ENCODE measurements around the gene ASB18.

DNA sequence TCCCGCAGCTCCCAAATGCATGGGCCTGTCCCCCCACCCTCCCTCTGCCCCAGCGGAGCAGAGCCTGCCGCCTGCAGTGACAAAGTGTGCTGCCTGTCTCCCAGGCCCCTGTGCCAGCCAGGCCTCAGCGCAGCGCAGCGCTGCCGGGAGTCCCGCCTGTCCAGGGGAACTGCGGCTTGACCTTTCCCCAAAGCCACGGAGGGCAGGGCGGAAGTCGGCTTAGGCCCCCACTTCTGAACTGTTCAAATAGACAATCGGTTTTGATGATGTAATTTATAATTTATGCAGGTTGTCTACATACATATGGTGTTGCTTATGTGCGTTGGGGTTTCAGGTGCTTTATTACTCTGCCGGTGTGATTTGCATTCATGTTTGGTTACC, 103.1 kb downstream of the ASB18 start:
- TF ChIP-seq TAF1 (conservative IDR thresholded peaks at IDR 0.05), result no peak
- TF ChIP-seq, protein P1, sequence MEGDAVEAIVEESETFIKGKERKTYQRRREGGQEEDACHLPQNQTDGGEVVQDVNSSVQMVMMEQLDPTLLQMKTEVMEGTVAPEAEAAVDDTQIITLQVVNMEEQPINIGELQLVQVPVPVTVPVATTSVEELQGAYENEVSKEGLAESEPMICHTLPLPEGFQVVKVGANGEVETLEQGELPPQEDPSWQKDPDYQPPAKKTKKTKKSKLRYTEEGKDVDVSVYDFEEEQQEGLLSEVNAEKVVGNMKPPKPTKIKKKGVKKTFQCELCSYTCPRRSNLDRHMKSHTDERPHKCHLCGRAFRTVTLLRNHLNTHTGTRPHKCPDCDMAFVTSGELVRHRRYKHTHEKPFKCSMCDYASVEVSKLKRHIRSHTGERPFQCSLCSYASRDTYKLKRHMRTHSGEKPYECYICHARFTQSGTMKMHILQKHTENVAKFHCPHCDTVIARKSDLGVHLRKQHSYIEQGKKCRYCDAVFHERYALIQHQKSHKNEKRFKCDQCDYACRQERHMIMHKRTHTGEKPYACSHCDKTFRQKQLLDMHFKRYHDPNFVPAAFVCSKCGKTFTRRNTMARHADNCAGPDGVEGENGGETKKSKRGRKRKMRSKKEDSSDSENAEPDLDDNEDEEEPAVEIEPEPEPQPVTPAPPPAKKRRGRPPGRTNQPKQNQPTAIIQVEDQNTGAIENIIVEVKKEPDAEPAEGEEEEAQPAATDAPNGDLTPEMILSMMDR (IDR thresholded peaks at IDR 0.05; ENCODE audit: low read depth, low read length, missing input control), result no peak
- TF ChIP-seq NR2F2 (IDR thresholded peaks at IDR 0.05), result no peak
